Lower leg skin (tissue), 3 donors: ENCODE data around the gene RAB30.

Source experiments
- POLR2A ChIP-seq, 2 donors: fragments of 450-650 bp; IDR thresholded peaks; one replicate each; pipeline ENCODE4 v1.6.1; 2016 to 2017; ENCODE audit warnings: antibody characterized with exemption in 2 of 2, mild to moderate bottlenecking in 1 of 2, moderate library complexity in 1 of 2
- TF ChIP-seq, protein P1 (sequence below), 3 donors: fragments of 450-650 bp; IDR thresholded peaks; one replicate each; pipeline ENCODE4 v1.5.1; 2016; ENCODE audit warnings: antibody characterized with exemption in 3 of 3, mild to moderate bottlenecking in 3 of 3, moderate library complexity in 2 of 3

DNA sequence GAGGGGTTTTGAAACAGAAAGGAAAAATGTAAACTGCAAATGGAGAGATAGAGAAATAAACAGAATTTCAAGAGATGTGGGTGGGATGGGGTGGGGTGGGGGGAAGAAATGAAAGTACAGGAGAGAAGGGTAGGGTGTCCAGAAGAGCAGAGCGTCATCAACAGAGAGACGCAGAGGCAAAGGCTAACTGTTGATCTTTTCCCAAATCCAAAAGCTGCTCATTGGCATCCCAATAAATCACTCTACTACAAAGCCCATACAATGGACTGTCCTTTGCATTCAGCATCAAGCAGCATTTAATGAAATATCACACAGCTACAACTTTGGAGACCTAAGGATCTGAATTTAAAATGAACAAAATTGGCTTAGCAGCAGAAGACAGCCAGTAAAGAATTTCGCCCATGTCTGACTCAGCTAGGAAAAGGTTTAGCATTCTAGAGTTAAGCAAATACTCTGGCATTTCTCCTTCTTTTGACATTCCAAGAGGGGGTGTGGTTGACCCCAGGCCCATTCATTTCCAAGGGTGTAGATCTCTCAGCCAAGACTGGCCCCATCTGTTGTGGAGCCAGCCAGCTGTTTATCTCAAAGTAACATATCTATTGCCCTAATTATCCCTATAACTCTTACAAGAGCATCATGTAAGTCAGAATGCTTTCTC is 1.5 kb downstream of the RAB30 start:
- TF ChIP-seq, protein P1, sequence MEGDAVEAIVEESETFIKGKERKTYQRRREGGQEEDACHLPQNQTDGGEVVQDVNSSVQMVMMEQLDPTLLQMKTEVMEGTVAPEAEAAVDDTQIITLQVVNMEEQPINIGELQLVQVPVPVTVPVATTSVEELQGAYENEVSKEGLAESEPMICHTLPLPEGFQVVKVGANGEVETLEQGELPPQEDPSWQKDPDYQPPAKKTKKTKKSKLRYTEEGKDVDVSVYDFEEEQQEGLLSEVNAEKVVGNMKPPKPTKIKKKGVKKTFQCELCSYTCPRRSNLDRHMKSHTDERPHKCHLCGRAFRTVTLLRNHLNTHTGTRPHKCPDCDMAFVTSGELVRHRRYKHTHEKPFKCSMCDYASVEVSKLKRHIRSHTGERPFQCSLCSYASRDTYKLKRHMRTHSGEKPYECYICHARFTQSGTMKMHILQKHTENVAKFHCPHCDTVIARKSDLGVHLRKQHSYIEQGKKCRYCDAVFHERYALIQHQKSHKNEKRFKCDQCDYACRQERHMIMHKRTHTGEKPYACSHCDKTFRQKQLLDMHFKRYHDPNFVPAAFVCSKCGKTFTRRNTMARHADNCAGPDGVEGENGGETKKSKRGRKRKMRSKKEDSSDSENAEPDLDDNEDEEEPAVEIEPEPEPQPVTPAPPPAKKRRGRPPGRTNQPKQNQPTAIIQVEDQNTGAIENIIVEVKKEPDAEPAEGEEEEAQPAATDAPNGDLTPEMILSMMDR (IDR thresholded peaks at IDR 0.05) = no peak
- TF ChIP-seq POLR2A (IDR thresholded peaks at IDR 0.05) = no peak
